HCT116 (cell line): Measurements from ENCODE around the gene EXOC5. TPM values are rescaled to one million over a fixed set of nuclear protein-coding genes. Genes with fewer than 3 reads are reported as not detected.

Source experiments
- ATAC-seq: fragments of 200-7000 bp; cut with Tn5 transposase; 2 replicates; pipeline ENCODE4 v1.9.1; 2020; ENCODE audit warnings: mild to moderate bottlenecking, moderate library complexity
- BruUV-seq: library from RNA; stranded (reverse); fragments of 400-500 nt; replicated peaks from 2 replicates; lab custom pipeline; 2021; lab: Mats Ljungman, UMichigan
- CTCF ChIA-PET: fragments of 300-600 bp; sonication (Branson Sonifier 250); formaldehyde crosslinking; loops from one replicate; lab custom pipeline; 2021; ENCODE audit warnings: antibody characterized with exemption; lab: Charles Lee
- POLR2A ChIA-PET: fragments of 300-600, 350-600 bp; sonication (Branson Sonifier 250); formaldehyde crosslinking; loops from one replicate; lab custom pipeline; 2021; ENCODE audit warnings: antibody characterized with exemption; lab: Charles Lee
- RAD21 ChIA-PET, 2 experiments: fragments of 300-600 bp; sonication (Branson Sonifier 250); formaldehyde crosslinking; loops; one replicate each; lab custom pipeline; 2023; ENCODE audit warnings: low total read pairs in 2 of 2; ENCODE audit not compliant: uncharacterized antibody in 2 of 2, unreplicated experiment in 2 of 2, low non-redundant PET in 1 of 2; lab: Charles Lee
- DNase-seq: peaks from one replicate; pipeline ENCODE4 v3.0.0-alpha.2; 2010; ENCODE audit warnings: low read depth, low spot score
- H2AFZ ChIP-seq: fragments of 200-600 bp; shearing (Covaris generic), sonication (generic); 2 replicates; pipeline ENCODE4 v1.6.1; 2017; ENCODE audit warnings: low read depth, mixed run types, mixed read lengths, antibody characterized with exemption, low read length; ENCODE audit not compliant: poor library complexity, severe bottlenecking
- H3K27ac ChIP-seq: 2 replicates; pipeline ENCODE4 v1.5.1; 2012; ENCODE audit warnings: low read depth, low read length
- H3K27me3 ChIP-seq: fragments of 200-600 bp; sonication (generic); 2 replicates; pipeline ENCODE4 v1.6.1; 2016; ENCODE audit warnings: mixed run types, low read length, mixed read lengths; ENCODE audit not compliant: insufficient read depth
- H3K36me3 ChIP-seq, 2 experiments: fragments of 200-500 bp in 1 of 2; fragments of 200-600 bp in 1 of 2; sonication (Bioruptor generic) in 1 of 2; sonication (generic) in 1 of 2; 2 replicates each; pipeline versions ENCODE4 v1.5.1 to v1.6.1; 2014 to 2016; ENCODE audit warnings: low read length in 2 of 2, inconsistent platforms in 1 of 2, mixed read lengths in 1 of 2, mixed run types in 1 of 2; ENCODE audit not compliant: insufficient read depth in 2 of 2, control insufficient read depth in 1 of 2
- H3K4me1 ChIP-seq, 2 experiments: fragments of 200-600 bp in 1 of 2; sonication (generic) in 1 of 2; 2 replicates each; pipeline versions ENCODE4 v1.5.1 to v1.6.1; 2012 to 2017; ENCODE audit warnings: low read length in 2 of 2, inconsistent platforms in 1 of 2, mild to moderate bottlenecking in 1 of 2, mixed read lengths in 1 of 2, mixed run types in 1 of 2, moderate library complexity in 1 of 2; ENCODE audit not compliant: insufficient read depth in 2 of 2, control insufficient read depth in 1 of 2
- H3K4me2 ChIP-seq: fragments of 200-600 bp; sonication (generic); 2 replicates; pipeline ENCODE4 v1.6.1; 2017; ENCODE audit warnings: mixed run types, low read length, mixed read lengths
- H3K4me3 ChIP-seq, 2 experiments: fragments of 200-600 bp in 1 of 2; sonication (generic) in 1 of 2; replicated peaks in 1 of 2; 2 replicates each; pipeline ENCODE4 v1.5.1; 2011 to 2016; ENCODE audit warnings: low read length in 2 of 2, control low read depth in 1 of 2, low read depth in 1 of 2, mild to moderate bottlenecking in 1 of 2, mixed read lengths in 1 of 2, mixed run types in 1 of 2
- H3K79me2 ChIP-seq: fragments of 200-600 bp; sonication (generic); 2 replicates; pipeline ENCODE4 v1.6.1; 2017; ENCODE audit warnings: mild to moderate bottlenecking, mixed run types, low read length, moderate library complexity, mixed read lengths; ENCODE audit not compliant: insufficient read depth
- H3K9ac ChIP-seq: fragments of 200-600 bp; sonication (generic); 2 replicates; pipeline ENCODE4 v1.6.1; 2016; ENCODE audit warnings: low read length, mixed read lengths
- H3K9me2 ChIP-seq: fragments of 200-600 bp; sonication (generic), shearing (Covaris generic); 2 replicates; pipeline ENCODE4 v1.6.1; 2017; ENCODE audit warnings: mixed run types, mild to moderate bottlenecking, moderate library complexity; ENCODE audit not compliant: insufficient read depth
- H3K9me3 ChIP-seq, 2 experiments: fragments of 200-500 bp in 1 of 2; fragments of 200-600 bp in 1 of 2; sonication (Bioruptor generic) in 1 of 2; sonication (generic) in 1 of 2; 2 replicates each; pipeline ENCODE4 v1.6.1; 2014 to 2017; ENCODE audit warnings: low read length in 2 of 2, mixed read lengths in 2 of 2, inconsistent platforms in 1 of 2, low read depth in 1 of 2, mild to moderate bottlenecking in 1 of 2, mixed run types in 1 of 2, moderate library complexity in 1 of 2; ENCODE audit not compliant: control insufficient read depth in 1 of 2, insufficient read depth in 1 of 2
- H4K20me1 ChIP-seq: fragments of 200-600 bp; sonication (generic), shearing (Covaris generic); 2 replicates; pipeline ENCODE4 v1.6.1; 2017; ENCODE audit warnings: mixed run types, mild to moderate bottlenecking, moderate library complexity; ENCODE audit not compliant: insufficient read depth
- EZH2 ChIP-seq: fragments of 200-600 bp; sonication (generic); IDR thresholded peaks from 2 replicates; pipeline ENCODE4 v1.6.1; 2017; ENCODE audit warnings: antibody characterized with exemption, mixed run types
- FOSL1 ChIP-seq: IDR thresholded peaks from 2 replicates; pipeline ENCODE4 v1.6.1; 2012; ENCODE audit warnings: low read depth
- REST ChIP-seq: IDR thresholded peaks from 2 replicates; pipeline ENCODE4 v1.6.1; 2012; ENCODE audit warnings: low read depth
- SRF ChIP-seq: IDR thresholded peaks from 2 replicates; pipeline ENCODE4 v1.6.1; 2012; ENCODE audit warnings: low read depth
- ZBTB33 ChIP-seq: IDR thresholded peaks from 2 replicates; pipeline ENCODE4 v1.6.1; 2011; ENCODE audit warnings: mild to moderate bottlenecking, low read length, moderate library complexity; ENCODE audit not compliant: insufficient replicate concordance; ENCODE audit errors: extremely low read depth
- ZNF274 ChIP-seq: fragments of 200-500 bp; sonication (Bioruptor generic); IDR thresholded peaks from 2 replicates; pipeline ENCODE4 v1.6.1; 2014; ENCODE audit warnings: mild to moderate bottlenecking, low read depth, low read length, inconsistent platforms
- intact Hi-C: fragments of 100-400 bp; cut with micrococcal nuclease; formaldehyde crosslinking; loops from 2 replicates; pipeline ENCODE4 v1.10.0; 2022
- total RNA-seq: library from RNA; stranded (reverse); gene quantifications from one replicate; pipeline ENCODE4 v1.2.1, GENCODE V29; 2021; ENCODE audit not compliant: unreplicated experiment

EXOC5 gene
- total RNA-seq, 1 experiment from 2014 or later = 54.2 TPM

GRCh38 chr14:57302883-57303282, 34.2 kb upstream of the EXOC5 start:
- Histone ChIP-seq H3K4me3 (no peak overlapping the region), H3K27me3 (no peaks in the 10 kb centered on the region), H3K9me3 (no peaks in the 10 kb centered on the region), H3K4me2 (no peak overlapping the region), H3K9me2 (no peaks in the 10 kb centered on the region), H3K36me3 (no peaks in the 10 kb centered on the region), H4K20me1 (no peaks in the 10 kb centered on the region), H3K9ac (no peak overlapping the region), H3K27ac (no peak overlapping the region), H2AFZ (no peak overlapping the region), H3K79me2 (no peaks in the 10 kb centered on the region), H3K4me1 (no peaks in the 10 kb centered on the region)
- ChIA-PET RAD21 (no interaction called here), CTCF (interaction anchor here (1.3 to 1.5 kb wide), 2 partner anchors 12 to 13 kb away, joined by 4 to 6 read pairs; no protein-coding TSS in a partner anchor), POLR2A (no interaction called here)
- no peak for DNase-seq
- no peak for TF ChIP-seq EZH2
- TF ChIP-seq SRF = no peak
- no peak for TF ChIP-seq FOSL1
- TF ChIP-seq ZBTB33 = no peak
- no peak for TF ChIP-seq ZNF274
- TF ChIP-seq REST = no peak
- intact Hi-C loops = no loop called here
- ATAC-seq = no peak
- no TSS peak for BruUV-seq
